GM18502 (cell line): ENCODE measurements around the gene ELP1.
"Not testable (repeated sequence)": the region's sequence is repeated elsewhere in the genome, so short reads cannot be mapped to it uniquely, and the experiment has no call there.

Experiments used
- ATAC-seq: cut with Tn5 transposase; IDR thresholded peaks from one replicate; pipeline ENCODE4 v1.9.1; 2021; ENCODE audit warnings: mild to moderate bottlenecking; ENCODE audit not compliant: unreplicated experiment, poor library complexity

ELP1 gene

DNA sequence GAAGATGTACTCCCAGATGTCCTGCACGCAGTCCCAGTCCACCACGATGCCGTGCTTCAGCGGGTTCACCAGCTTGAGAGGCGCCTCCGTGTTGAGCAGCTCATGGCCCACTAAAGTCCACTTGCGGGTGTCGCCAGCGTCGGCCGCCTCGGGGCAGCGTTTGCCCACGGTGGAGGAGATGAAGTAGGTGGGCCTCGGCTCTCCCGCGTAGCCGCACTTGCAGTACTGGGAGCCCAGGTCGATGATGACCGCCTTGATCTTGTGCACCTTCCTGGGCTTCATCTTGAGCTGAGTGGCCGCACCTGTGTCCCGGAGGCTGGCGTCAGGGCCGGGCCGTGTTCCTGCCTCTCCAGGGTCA lies 78.4 kb downstream of the ELP1 start:
- ATAC-seq, result no peak

DNA sequence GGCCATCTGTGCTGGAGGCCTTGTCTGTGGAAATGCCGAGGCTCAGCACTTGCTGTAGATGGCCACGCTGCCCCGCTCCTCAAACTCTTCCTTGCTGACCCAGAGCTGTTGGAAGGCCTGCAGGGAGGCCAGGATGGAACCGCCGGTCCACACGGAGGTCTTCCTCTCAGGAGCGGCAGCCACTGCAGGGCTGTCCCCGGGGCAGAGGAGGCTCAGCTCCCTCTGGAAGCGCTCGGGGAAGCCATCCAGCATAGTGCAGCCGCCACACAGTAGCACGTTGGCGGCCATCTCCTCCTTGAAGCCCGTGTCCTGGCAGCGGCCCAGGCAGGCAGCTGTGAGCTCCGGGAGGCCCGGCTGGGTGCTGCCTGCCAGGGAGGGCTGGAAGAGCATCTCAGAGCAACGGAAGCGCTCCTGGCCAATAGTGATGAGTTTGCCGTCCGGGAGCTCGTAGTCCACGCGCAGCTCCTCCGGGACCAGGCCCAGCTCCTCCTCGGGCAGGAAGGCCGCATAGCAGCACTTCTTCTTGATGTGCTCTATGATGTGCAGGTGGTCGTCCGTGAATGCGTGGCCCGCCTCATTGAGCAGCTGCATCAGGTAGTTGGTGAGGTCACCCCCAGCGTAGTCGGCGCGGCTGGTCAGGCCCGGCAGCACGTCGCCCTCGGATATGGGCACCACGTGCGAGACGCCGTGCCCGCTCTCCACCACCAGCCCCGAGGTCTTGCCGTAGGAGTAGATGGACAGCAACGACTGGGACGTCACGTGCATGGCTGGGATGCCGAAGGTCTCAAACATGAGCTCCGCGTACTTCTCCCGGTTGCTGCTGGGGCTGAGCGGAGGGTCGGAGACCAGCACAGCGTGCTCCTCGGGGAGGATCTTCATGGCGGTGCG lies 79.0 kb downstream of the ELP1 start:
- no peak for ATAC-seq

DNA sequence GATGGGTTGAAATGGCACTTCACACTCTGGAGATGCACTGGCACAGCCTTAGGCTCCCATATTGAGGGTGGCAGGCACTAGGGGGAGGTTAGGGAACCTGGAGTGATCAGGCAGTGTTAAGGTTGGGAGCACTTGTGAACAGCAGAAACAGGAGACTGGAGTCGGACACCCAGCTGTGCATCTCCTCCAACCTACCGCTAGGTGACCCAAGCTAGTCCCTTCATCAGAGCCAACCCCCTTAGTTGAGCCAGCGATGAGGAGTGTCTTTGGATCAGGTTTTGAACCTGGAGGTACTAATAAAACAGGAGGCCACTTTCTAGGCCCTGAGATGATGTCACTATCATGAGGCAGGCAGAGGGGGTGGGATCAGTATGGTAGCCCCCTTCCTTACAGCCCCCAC lies 79.8 kb downstream of the ELP1 start:
- no peak for ATAC-seq

DNA sequence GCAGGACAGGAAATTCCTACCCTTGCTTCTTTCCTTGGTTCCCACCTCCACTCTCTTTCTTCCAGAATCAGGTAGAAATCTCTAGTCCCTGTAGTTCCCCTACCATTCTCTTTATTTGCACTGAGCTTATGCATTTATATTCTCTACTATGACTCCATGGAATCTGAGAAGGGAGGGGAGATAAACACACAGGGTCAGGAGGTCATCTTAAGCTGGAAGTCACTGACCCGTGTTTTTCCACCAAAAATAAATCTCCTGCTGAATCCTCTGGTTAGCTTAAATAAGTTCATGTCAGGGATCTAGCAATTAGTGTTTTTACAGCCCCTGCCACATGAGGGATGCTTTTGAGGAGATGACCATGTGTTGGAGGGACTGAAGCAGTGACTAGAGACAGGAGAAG lies 81.8 kb downstream of the ELP1 start:
- ATAC-seq, result no peak

DNA sequence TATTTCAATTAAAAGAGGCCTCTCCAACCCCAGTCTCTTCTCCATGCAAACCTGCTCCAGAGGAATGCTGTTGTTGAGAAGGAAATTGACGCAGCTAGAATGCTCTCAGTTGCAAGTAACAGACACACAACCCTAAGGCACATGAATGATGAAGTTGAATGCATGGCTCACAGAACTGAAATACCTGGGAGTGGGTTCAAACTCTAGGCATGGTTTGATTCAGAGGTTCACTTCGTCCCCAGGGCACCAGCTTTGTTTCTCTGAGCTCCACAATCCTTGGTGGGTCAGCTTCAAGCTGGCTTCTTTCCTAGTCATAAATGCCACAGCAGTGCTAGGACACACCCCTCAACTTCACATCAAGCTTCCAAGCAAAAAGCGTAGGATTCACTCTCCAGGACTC lies 82.8 kb downstream of the ELP1 start:
- ATAC-seq, result no peak

DNA sequence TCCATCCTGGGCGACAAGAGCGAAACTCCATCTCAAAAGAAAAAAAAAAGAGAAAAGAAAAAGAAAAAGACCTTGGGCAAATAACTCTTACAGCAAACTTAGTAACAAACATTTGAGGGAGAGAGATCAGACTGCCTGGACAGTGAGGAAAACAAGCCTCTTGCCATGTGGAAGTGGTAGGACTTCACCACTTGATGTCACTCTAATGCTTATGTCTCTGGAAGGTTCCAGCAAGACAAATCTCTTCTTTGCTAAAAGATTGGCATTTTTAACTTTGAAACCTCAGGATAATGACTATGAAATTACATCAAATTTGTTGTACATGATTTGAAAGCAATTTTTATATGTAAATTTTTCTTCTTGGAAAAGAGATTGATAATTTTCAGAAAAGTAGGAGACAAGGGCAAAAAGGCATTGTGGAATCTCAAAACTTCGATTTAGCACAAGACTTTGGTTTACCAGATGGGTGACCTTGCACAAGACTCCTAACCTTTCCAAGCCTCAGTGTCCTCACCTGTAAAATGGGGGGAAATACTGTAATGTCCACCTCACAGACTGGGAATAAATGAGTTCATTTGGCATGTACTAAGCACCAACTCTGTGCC lies 83.5 kb downstream of the ELP1 start:
- ATAC-seq, result no peak

DNA sequence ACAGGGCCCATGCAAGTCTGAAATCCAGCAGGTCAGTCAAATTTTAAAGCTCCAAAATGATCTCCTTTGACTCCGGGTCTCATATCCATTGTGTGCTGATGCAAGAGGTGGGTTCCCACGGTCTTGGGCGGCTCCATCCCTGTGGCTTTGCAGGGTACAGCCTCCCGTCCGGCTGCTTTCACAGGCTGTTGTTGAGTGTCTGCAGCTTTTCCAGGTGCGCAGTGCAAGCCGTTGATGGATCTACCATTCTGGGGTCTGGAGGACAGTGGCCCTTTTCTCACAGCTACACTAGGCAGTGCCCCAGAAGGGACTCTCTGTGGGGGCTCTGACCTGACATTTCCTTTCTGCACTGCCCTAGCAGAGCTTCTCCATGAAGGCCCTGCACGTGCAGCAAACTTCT lies 85.6 kb downstream of the ELP1 start:
- not testable (repeated sequence) for ATAC-seq

DNA sequence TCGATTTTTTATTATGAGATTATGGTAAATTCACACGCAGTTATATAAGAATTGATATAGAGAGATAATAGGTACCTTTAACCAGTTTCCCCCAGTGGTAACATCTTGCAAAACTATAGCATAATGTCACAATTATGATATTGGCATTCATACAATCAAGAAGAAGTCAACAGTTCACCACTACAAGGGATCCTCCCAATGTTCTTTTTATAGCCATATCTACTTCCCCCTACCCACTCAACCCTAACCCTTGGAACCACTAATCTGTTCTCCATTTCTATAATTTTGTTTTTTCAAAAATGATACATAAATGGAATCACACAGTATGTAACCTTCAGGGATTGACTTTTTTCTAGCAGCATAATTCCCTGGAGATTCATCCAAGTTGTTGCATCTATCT lies 88.0 kb downstream of the ELP1 start:
- no peak for ATAC-seq

DNA sequence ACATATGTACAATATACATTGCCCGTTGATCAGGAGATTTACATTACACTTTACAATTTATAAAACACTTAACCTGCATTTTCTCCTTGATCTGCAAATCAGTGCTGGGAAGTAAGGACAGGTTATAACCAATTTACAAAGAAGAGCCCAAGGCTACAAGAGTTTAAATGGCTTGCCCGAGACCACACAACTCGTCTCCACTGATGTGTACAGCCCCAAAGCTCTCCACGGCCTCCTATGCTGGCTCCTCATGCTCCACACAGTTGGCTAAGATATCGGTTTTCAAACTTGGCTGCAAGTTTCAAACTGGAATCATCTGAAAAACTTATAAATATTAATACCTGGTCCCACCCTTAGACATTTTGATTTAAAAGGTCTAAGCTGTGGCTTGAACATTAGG lies 88.4 kb downstream of the ELP1 start:
- no peak for ATAC-seq

DNA sequence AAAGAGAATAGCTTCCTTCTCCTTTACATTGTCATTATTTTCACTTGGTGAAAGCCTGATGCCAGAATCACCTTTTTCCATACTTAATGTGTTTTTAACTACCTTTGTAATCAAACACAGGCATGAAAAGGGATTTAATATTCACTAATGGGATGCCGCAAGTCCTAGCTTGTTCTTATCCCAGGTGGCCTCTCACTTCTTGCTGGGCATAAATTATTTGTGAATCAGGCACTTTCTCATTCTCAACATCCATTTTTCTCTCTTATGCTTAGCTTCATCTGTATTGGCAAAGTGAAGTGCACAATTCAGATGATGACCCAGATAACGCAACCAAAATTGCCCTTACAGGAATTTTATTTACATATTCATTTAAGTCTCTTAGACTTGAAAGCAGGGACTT lies 89.1 kb downstream of the ELP1 start:
- ATAC-seq, result no peak

DNA sequence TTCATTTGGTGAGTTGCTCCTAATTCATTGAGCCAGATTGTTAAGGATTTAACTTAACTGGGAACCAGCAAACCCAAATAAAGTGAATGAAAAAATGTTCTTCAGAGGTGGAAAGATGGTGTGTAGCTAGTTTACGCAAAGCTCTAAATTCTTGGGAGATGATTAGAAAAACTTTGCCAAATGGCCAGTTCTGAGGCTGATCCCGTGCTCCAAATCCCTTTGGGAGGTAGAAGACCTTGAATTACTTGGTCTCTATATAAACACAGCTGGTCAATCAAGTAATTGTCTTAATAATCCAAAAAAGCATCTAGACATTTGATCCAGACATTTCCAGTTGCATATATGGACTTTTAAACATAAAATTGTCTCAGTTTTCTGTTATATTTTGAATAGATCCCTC lies 89.5 kb downstream of the ELP1 start:
- no peak for ATAC-seq

DNA sequence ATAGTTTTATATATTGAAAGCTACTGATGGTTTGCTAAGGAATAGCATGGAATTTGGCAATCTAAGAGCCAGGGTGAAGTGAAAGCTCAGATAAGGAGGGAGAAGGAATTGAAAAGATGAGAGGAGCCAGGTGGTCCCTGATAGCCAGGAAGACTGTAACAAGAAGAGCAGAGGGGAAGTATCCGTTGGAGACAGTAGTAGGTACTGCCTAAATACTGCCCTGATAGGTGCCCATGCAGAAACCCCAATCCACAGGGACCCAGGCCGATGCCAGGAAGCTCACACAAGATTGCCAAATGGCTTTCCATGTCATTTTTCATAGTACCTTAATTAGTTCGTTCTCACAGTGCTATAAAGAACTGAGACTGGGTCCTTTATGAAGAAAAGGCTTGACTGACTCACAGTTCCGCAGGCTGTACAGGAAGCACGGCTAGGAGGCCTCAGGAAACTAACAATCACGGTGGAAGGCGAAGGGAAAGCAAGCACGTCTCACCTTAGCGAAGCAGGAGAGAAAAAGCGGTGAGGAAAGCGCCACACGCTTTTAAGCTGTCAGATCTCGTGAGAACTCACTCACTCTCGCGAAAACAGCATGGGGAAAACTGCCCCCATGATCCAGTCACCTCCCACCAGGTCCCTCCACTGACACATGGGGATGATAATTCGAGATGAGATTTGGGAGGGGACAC lies 91.2 kb downstream of the ELP1 start:
- no peak for ATAC-seq

DNA sequence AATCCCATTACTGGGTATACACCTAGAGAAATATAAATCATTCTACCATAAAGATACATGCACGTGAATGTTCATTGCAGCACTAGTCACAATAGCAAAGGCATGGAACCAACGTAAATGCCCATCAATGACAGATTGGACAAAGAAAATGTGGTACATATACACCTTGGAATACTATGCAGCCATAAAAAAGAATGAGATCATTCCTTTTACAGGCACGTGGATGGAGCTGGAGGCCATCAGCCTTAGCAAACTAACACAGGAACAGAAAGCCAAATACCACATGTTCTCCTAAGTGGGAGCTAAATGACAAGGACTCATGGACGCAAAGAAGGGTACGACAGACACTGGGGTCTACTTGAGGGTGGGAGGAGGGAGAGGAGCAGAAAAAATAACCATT lies 94.4 kb downstream of the ELP1 start:
- ATAC-seq, result not testable (repeated sequence)

DNA sequence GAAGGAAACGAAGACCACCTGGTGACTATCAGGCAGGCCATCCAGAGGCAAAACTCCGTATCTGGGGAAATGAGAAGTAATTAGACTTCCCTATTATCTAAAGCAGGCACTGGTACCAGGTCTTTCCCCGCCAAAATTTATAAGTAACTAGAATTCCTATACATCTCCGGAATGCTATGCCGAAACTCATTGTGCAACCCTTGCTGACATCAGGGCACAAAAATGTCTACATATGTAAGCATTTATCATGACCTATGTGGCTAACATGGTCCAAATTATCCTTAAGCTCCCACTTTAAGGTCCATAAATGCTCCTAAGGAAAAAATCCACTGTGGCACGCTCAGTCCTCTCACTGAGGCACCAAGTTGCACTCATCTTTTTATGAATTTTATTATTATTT lies 95.9 kb downstream of the ELP1 start:
- ATAC-seq, result no peak

DNA sequence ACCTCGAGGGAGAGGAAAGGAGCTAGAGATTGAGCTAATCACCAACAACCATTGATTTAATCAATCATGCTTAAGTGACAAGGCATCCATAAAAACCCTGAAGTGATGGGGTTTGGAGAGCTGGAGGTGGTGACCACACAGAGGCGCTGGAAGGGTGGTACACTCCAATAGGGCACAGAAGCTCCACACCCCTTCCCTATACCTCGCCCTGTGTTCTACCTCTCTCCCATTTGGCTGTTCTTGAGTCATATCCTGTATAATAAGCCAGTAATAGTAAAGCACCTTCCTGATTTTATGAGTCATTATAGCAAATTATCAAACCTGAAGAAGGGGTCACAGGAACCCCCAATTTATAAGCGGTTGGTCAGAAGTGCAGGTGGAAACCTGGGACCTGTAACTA lies 96.4 kb downstream of the ELP1 start:
- no peak for ATAC-seq

DNA sequence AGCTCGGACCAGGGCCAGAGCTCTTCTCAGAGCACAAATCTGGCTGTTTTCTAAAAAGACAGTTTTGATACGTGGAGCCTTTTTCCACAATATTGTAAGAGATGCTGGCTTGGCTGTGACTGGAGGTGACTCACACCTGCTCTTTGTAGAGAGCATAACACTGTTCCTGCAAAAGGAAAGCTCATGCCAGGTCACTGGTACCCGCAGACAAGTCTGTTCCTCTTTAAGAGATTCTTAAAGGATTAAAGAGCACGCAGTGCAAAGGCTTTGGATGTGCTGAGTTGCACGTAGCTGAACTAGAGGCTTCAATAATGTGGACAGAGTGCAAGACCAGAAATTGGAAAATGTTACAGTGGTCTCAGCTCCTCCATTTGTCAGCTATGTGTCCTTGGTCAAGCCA lies 97.1 kb downstream of the ELP1 start:
- ATAC-seq, result no peak

DNA sequence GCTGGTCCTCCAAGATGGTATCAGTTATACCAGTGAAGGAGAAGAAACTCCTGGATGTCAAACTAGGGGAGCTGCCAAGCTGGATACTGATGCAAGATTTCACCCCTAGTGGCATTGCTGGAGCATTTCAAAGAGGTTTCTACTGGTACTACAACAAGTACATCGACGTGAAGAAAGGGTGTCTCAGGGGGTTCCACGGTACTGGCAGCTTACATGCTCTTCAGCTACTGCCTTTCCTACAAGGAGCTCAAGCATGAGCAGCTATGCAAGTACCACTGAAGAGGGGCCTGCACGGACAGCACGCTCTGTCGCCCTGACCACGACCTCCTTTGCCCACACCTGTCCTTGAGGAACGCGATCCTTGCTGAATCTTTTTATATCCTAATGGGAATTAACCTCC lies 97.6 kb downstream of the ELP1 start:
- ATAC-seq, result no peak

DNA sequence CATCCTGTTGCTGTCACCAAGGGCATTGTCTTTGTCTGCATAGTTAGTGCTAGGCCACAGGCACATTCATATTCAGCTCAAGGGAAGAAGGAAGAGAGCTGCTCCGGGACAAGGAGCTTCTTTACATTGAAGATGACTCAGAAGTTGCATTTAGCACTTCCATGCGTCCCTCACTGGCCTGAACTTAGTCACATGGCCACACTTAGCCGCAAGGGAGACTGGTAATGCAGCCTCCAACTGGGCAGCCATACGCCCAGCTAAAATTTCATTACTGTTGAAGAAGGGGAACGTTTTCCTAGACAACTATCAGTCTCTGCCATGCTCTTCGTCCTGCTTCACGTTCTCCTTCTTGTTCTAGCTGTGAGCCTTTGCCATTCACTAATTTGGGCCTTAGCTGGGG lies 98.1 kb downstream of the ELP1 start:
- ATAC-seq, result no peak

DNA sequence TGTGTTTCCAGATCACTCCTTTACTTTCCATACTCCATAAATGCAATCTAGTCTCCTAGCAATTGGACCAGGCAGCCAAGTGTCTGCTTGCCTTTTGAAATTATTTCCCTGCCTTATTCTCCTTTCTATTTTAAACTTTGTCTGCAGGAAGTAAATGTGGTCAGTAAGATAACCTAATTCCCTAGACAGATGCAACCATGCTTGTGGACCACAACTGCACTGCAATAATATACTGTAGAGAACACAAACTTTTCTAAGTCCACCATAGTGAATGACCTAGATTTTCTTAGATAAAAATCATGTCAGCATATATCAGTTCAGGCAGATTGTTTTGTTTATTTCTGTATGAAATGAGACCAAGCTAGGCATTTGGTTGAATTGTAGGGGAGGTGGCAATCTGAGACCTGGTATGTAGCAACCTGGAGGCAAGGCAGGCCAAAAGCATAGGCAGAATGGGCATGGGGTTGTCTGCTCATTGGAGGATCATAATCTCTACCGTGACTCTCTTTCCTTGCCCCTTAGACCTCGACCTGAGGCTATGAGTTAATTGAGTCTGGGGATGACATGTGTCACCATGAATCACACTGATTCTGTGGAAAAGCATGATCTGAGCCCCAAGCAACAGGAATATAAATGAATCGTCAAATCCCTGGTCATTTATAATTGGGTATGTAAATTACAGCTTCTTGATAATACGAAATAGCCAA lies 98.8 kb downstream of the ELP1 start:
- no peak for ATAC-seq

DNA sequence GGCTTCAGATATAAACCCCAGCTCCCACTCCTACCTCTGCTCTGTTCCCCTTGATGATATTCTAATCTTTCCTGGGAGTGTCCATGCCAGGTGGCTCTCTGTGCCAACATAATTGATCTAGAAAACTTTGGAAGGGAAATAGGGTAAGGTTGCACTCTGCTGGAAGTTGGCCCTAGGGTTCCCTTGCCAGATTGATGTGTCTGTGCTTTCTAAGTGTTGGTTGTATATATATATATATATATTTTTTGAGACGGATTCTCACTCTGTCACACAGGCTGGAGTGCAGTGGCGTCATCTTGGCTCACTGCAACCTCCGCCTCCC lies 101.8 kb downstream of the ELP1 start:
- ATAC-seq, result no peak

DNA sequence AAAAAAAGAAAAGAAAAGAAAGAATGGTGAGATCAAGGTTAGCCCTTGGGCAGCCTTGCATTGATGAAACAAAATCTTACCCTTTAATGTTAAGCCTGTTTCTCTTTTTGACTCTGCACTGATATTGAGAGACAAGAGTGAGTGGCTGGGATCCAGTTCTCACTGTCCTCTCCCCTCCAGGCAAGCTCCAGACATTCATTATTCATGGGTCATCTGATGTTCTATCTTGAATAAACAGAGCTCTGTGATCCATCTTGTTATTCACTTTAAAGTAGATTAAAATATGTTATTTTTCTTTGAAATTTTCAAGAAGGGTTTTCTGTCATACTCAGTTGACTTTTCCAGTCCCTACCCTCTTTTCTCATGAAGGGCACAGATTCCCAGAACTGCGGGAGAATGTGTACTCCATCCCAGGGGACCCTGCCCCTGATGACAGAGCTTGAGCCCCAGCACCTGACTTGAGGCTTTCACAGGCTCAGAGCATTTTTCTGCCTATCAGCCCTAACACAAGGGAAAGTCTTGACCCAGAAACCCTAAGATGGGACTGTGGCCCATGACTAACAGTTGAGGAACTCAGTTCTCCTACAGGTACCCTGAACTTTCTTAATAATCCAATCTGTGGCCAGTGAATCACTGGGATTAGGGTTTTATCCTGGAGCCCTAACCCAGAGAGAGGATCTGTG lies 102.3 kb downstream of the ELP1 start:
- ATAC-seq, result no peak
